WTC11 (cell line): ENCODE measurements around the gene SH3GL1. TPM values are rescaled to one million over a fixed set of nuclear protein-coding genes. Genes with fewer than 3 reads are reported as not detected.

ENCODE experiments used
- ATAC-seq: fragments of 200-7000 bp; cut with Tn5 transposase; 2 replicates; pipeline ENCODE4 v1.10.0; 2021; ENCODE audit warnings: mild to moderate bottlenecking, moderate library complexity
- CTCF ChIA-PET: fragments of 300-600 bp; sonication (Branson Sonifier 250); formaldehyde crosslinking; loops from one replicate; lab custom pipeline; 2021; ENCODE audit warnings: antibody characterized with exemption; lab: Charles Lee
- POLR2A ChIA-PET: fragments of 350-600 bp; sonication (Branson Sonifier 250); formaldehyde crosslinking; loops from one replicate; lab custom pipeline; 2021; ENCODE audit warnings: antibody characterized with exemption; lab: Charles Lee
- DNase-seq: peaks from one replicate; pipeline ENCODE4 v3.0.0; 2021; ENCODE audit warnings: low spot score
- H3K27ac Mint-ChIP-seq: 2 replicates; pipeline ENCODE4 v1.8.0; 2021; ENCODE audit warnings: mixed read lengths
- H3K27me3 Mint-ChIP-seq: 2 replicates; pipeline ENCODE4 v1.8.0; 2021; ENCODE audit warnings: low read depth, mild to moderate bottlenecking, moderate library complexity, mixed read lengths
- H3K36me3 Mint-ChIP-seq: 2 replicates; pipeline ENCODE4 v1.8.0; 2021; ENCODE audit warnings: mixed read lengths
- H3K4me1 Mint-ChIP-seq: 2 replicates; pipeline ENCODE4 v1.8.0; 2022; ENCODE audit warnings: mixed read lengths
- H3K4me3 Mint-ChIP-seq: 2 replicates; pipeline ENCODE4 v1.8.0; 2021; ENCODE audit warnings: mild to moderate bottlenecking, moderate library complexity, mixed read lengths
- H3K9me3 Mint-ChIP-seq: 2 replicates; pipeline ENCODE4 v1.8.0; 2021; ENCODE audit warnings: mixed read lengths
- AFF4 ChIP-seq: sonication (generic); formaldehyde crosslinking; IDR thresholded peaks from 2 replicates; pipeline ENCODE4 v1.8.1; 2023; ENCODE audit warnings: mild to moderate bottlenecking, missing genetic modification reagents, borderline replicate concordance
- ATF6 ChIP-seq: sonication (generic); formaldehyde crosslinking; IDR thresholded peaks from 2 replicates; pipeline ENCODE4 v1.8.1; 2023; ENCODE audit warnings: mild to moderate bottlenecking, missing genetic modification reagents
- CDX4 ChIP-seq: fragments of 250-450 bp; sonication (Bioruptor Pico); IDR thresholded peaks from 2 replicates; pipeline ENCODE4 v1.9.0; 2021; ENCODE audit warnings: moderate library complexity, mild to moderate bottlenecking, inconsistent platforms, borderline replicate concordance
- ELF4 ChIP-seq: sonication (generic); formaldehyde crosslinking; IDR thresholded peaks from 2 replicates; pipeline ENCODE4 v1.8.1; 2022; ENCODE audit warnings: low read depth, mild to moderate bottlenecking, moderate library complexity, missing genetic modification reagents
- ERG ChIP-seq: fragments of 250-450 bp; sonication (Bioruptor Pico); IDR thresholded peaks from 2 replicates; pipeline ENCODE4 v1.8.0; 2021; ENCODE audit warnings: mild to moderate bottlenecking
- FOXJ3 ChIP-seq: sonication (generic); formaldehyde crosslinking; IDR thresholded peaks from 2 replicates; pipeline ENCODE4 v1.9.0; 2021; ENCODE audit warnings: missing genetic modification reagents, mild to moderate bottlenecking, borderline replicate concordance
- FOXK1 ChIP-seq: sonication (generic); formaldehyde crosslinking; IDR thresholded peaks from 2 replicates; pipeline ENCODE4 v1.8.0; 2022; ENCODE audit warnings: mild to moderate bottlenecking, moderate library complexity, missing genetic modification reagents
- FOXP1 ChIP-seq: sonication (generic); formaldehyde crosslinking; IDR thresholded peaks from 2 replicates; pipeline ENCODE4 v1.8.0; 2022; ENCODE audit warnings: missing genetic modification reagents, mild to moderate bottlenecking, moderate library complexity, borderline replicate concordance
- GRHL2 ChIP-seq: fragments of 250-450 bp; sonication (Bioruptor Pico); IDR thresholded peaks from 2 replicates; pipeline ENCODE4 v1.8.0; 2022; ENCODE audit warnings: mild to moderate bottlenecking, moderate library complexity; ENCODE audit not compliant: insufficient replicate concordance, severe bottlenecking
- NFATC4 ChIP-seq: fragments of 250-450 bp; sonication (Bioruptor Pico); IDR thresholded peaks from 2 replicates; pipeline ENCODE4 v1.9.0; 2021; ENCODE audit warnings: mild to moderate bottlenecking
- PRRX2 ChIP-seq: fragments of 250-450 bp; sonication (Bioruptor Pico); IDR thresholded peaks from 2 replicates; pipeline ENCODE4 v1.8.0; 2021; ENCODE audit warnings: mild to moderate bottlenecking
- STAT6 ChIP-seq: sonication (generic); formaldehyde crosslinking; conservative IDR thresholded peaks from 2 replicates; pipeline ENCODE4 v1.8.1; 2023; ENCODE audit warnings: mild to moderate bottlenecking, low read depth, missing genetic modification reagents, moderate library complexity
- TCF7 ChIP-seq: sonication (generic); formaldehyde crosslinking; IDR thresholded peaks from 2 replicates; pipeline ENCODE4 v1.8.0; 2022; ENCODE audit warnings: mild to moderate bottlenecking, low read depth, missing genetic modification reagents, moderate library complexity
- ZNF138 ChIP-seq: sonication (generic); formaldehyde crosslinking; conservative IDR thresholded peaks from 2 replicates; pipeline ENCODE4 v1.8.1; 2022; ENCODE audit warnings: mild to moderate bottlenecking, moderate library complexity, missing genetic modification reagents
- ZNF219 ChIP-seq: sonication (generic); formaldehyde crosslinking; IDR thresholded peaks from 2 replicates; pipeline ENCODE4 v1.8.0; 2023; ENCODE audit warnings: missing genetic modification reagents, mild to moderate bottlenecking, borderline replicate concordance
- ZNF232 ChIP-seq: sonication (generic); formaldehyde crosslinking; IDR thresholded peaks from 2 replicates; pipeline ENCODE4 v1.8.0; 2022; ENCODE audit warnings: mild to moderate bottlenecking, missing genetic modification reagents
- ZNF423 ChIP-seq: fragments of 250-450 bp; sonication (Bioruptor Pico); IDR thresholded peaks from 2 replicates; pipeline ENCODE4 v2.1.2; 2022; ENCODE audit warnings: mild to moderate bottlenecking, moderate library complexity
- ZNF425 ChIP-seq: fragments of 250-450 bp; sonication (Bioruptor Pico); conservative IDR thresholded peaks from 2 replicates; pipeline ENCODE4 v1.9.0; 2021; ENCODE audit warnings: mild to moderate bottlenecking
- ZSCAN18 ChIP-seq: fragments of 250-450 bp; sonication (Bioruptor Pico); IDR thresholded peaks from 2 replicates; pipeline ENCODE4 v2.1.2; 2022; ENCODE audit warnings: mild to moderate bottlenecking, moderate library complexity
- total RNA-seq: library from RNA; stranded (reverse); gene quantifications from 3 replicates; pipeline ENCODE4 v1.2.3, GENCODE V29; 2021

SH3GL1 gene
- total RNA-seq, 1 experiment from 2014 or later: 109 TPM

- TF ChIP-seq TCF7 (CRISPR knock-in tag) (no peak), ZNF425 (CRISPR knock-in tag) (no peak)
- TF ChIP-seq, all 79 proteins: peak for 0
Measured at GRCh38 chr19:4320419-4320818, 79.9 kb downstream of the SH3GL1 start (continued).

GRCh38 chr19:4319067-4319718 is 81.2 kb downstream of the SH3GL1 start:
- H3K27me3 Mint-ChIP-seq: no peaks in the 10 kb centered on the region; the same call in 1 of the 2 replicates
- CTCF ChIA-PET: interaction anchor here (0.9 to 5.8 kb wide), 3 partner anchors 23 to 52 kb away, joined by 3 to 35 read pairs (median 7); no protein-coding TSS in a partner anchor
- peaks cover 32% of the 10 kb centered on the region for H3K9me3 Mint-ChIP-seq
- ATAC-seq (no peak), DNase-seq (no peak)
- H3K4me1 Mint-ChIP-seq: no peaks in the 10 kb centered on the region
- peaks cover 51% of the 10 kb centered on the region for H3K36me3 Mint-ChIP-seq
- POLR2A ChIA-PET: interaction anchor here (0.7 kb wide), 1 partner anchor 330 kb away, joined by 4 read pairs; no protein-coding TSS in a partner anchor
- no peak overlapping the region for H3K4me3 Mint-ChIP-seq
- H3K27ac Mint-ChIP-seq: no peak overlapping the region
- TF ChIP-seq ATF6: no peak
- no peak for TF ChIP-seq AFF4
- no peak for TF ChIP-seq FOXP1 (CRISPR knock-in tag)
- no peak for TF ChIP-seq ELF4 (CRISPR knock-in tag)
- no peak for TF ChIP-seq CDX4 (CRISPR knock-in tag)
- TF ChIP-seq GRHL2 (CRISPR knock-in tag): no peak
- no peak for TF ChIP-seq ZNF219 (CRISPR knock-in tag)
- TF ChIP-seq NFATC4 (CRISPR knock-in tag): no peak
- TF ChIP-seq ERG (CRISPR knock-in tag): no peak
- no peak for TF ChIP-seq ZSCAN18 (CRISPR knock-in tag)
- TF ChIP-seq ZNF232: no peak
- TF ChIP-seq STAT6 (CRISPR knock-in tag): no peak
- TF ChIP-seq ZNF423 (CRISPR knock-in tag): no peak
- TF ChIP-seq FOXJ3: no peak
- TF ChIP-seq PRRX2 (CRISPR knock-in tag): no peak
- TF ChIP-seq ZNF138 (CRISPR knock-in tag): no peak
- TF ChIP-seq FOXK1: no peak
